ENCODE results near the gene GRM4.

GRM4 gene

GRCh38 chr6:34172961-34173775, 27.3 kb upstream of the GRM4 start:
- no peak for DNase-seq
- TF ChIP-seq GATA1 (IDR thresholded peaks at IDR 0.05; ENCODE audit: low read depth, low read length) = no peak
- TF ChIP-seq POLR2A (IDR thresholded peaks at IDR 0.05; ENCODE audit: low read length) = no peak

- DNase-seq = no peak
- TF ChIP-seq GATA1 (IDR thresholded peaks at IDR 0.05; ENCODE audit: low read depth, low read length) = no peak
- no peak for TF ChIP-seq POLR2A (IDR thresholded peaks at IDR 0.05; ENCODE audit: low read length)
Measured at GRCh38 chr6:34170346-34170745, 24.5 kb upstream of the GRM4 start.

- DNase-seq = no peak
- TF ChIP-seq GATA1 (IDR thresholded peaks at IDR 0.05; ENCODE audit: low read depth, low read length) (no peak), POLR2A (IDR thresholded peaks at IDR 0.05; ENCODE audit: low read length) (no peak)
Measured at GRCh38 chr6:34169897-34170296, 24.0 kb upstream of the GRM4 start.

- TF ChIP-seq GATA1 (IDR thresholded peaks at IDR 0.05; ENCODE audit: low read depth, low read length) (no peak), POLR2A (IDR thresholded peaks at IDR 0.05; ENCODE audit: low read length) (no peak)
- DNase-seq = no peak
Measured at GRCh38 chr6:34161857-34162515, 16.1 kb upstream of the GRM4 start.

GRCh38 chr6:34159844-34160243, 14.0 kb upstream of the GRM4 start:
- peak; percentile 7 to 15 for DNase-seq
- no peak for TF ChIP-seq POLR2A (IDR thresholded peaks at IDR 0.05; ENCODE audit: low read length)
- no peak for TF ChIP-seq GATA1 (IDR thresholded peaks at IDR 0.05; ENCODE audit: low read depth, low read length)

GRCh38 chr6:34158876-34159275, 13.0 kb upstream of the GRM4 start:
- TF ChIP-seq POLR2A (IDR thresholded peaks at IDR 0.05; ENCODE audit: low read length) (no peak), GATA1 (IDR thresholded peaks at IDR 0.05; ENCODE audit: low read depth, low read length) (no peak)
- DNase-seq = no peak

GRCh38 chr6:34157851-34158250, 12.0 kb upstream of the GRM4 start:
- TF ChIP-seq GATA1 (IDR thresholded peaks at IDR 0.05; ENCODE audit: low read depth, low read length) (no peak), POLR2A (IDR thresholded peaks at IDR 0.05; ENCODE audit: low read length) (no peak)
- no peak for DNase-seq

GRCh38 chr6:34157236-34157830, 11.4 kb upstream of the GRM4 start:
- no peak for TF ChIP-seq POLR2A (IDR thresholded peaks at IDR 0.05; ENCODE audit: low read length)
- no peak for TF ChIP-seq GATA1 (IDR thresholded peaks at IDR 0.05; ENCODE audit: low read depth, low read length)
- DNase-seq = no peak

- TF ChIP-seq GATA1 (IDR thresholded peaks at IDR 0.05; ENCODE audit: low read depth, low read length) = no peak
- no peak for TF ChIP-seq POLR2A (IDR thresholded peaks at IDR 0.05; ENCODE audit: low read length)
- DNase-seq = no peak
Measured at GRCh38 chr6:34155471-34156300, 9.8 kb upstream of the GRM4 start.

- no peak for TF ChIP-seq GATA1 (IDR thresholded peaks at IDR 0.05; ENCODE audit: low read depth, low read length)
- TF ChIP-seq POLR2A (IDR thresholded peaks at IDR 0.05; ENCODE audit: low read length) = no peak
- peak; percentile 49 to 62 for DNase-seq
Measured at GRCh38 chr6:34154668-34155447, 9.0 kb upstream of the GRM4 start.

GRCh38 chr6:34152806-34153520, 7.1 kb upstream of the GRM4 start:
- DNase-seq = no peak
- TF ChIP-seq GATA1 (IDR thresholded peaks at IDR 0.05; ENCODE audit: low read depth, low read length) (no peak), POLR2A (IDR thresholded peaks at IDR 0.05; ENCODE audit: low read length) (no peak)

GRCh38 chr6:34152042-34152524, 6.2 kb upstream of the GRM4 start:
- TF ChIP-seq POLR2A (IDR thresholded peaks at IDR 0.05; ENCODE audit: low read length) = no peak
- no peak for TF ChIP-seq GATA1 (IDR thresholded peaks at IDR 0.05; ENCODE audit: low read depth, low read length)
- DNase-seq = no peak
